GM13977 (cell line): ENCODE results near the gene ANO10.

ENCODE experiments used
- DNase-seq: peaks from one replicate; pipeline ENCODE4 v3.0.0; 2012; ENCODE audit warnings: low spot score
- CTCF ChIP-seq: IDR thresholded peaks from 2 replicates; pipeline ENCODE4 v1.5.1; 2012; ENCODE audit warnings: mild to moderate bottlenecking, control low read depth; ENCODE audit not compliant: insufficient read depth; ENCODE audit errors: extremely low read depth, missing control alignments
- in situ Hi-C: fragments of 300-500 bp; cut with MboI; formaldehyde crosslinking; loops from one replicate; pipeline ENCODE4 v1.12.0; 2022; ENCODE audit warnings: low sequenced_read_pairs, low pct_unique_long_range_greater_than_20kb, mixed read lengths, inconsistent platforms; ENCODE audit not compliant: unreplicated experiment

The ANO10 gene

DNA sequence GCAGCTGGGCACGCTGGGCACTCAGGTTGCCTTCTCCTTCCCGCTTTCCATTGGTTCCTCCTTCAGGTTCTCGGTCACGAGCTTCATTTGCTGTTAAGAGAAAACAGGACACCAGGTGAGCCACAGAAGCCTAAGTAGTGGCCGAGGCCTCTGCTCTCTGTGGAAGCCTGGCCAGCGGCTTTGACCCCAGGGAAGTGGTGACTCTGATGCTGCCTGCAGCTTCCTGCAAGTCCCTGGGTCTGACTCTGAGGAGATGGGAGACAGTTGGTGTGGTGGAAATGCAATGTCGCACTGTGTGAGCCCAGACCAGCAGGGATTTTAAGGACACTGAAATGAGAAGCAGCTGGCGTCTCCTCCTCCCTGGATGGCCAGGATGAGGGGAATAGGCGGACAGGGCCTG lies 254.9 kb downstream of the ANO10 start:
- TF ChIP-seq CTCF = no peak
- in situ Hi-C loops = no loop called here
- no peak for DNase-seq

GRCh38 chr3:43366481-43366880 lies 255.3 kb downstream of the ANO10 start:
- in situ Hi-C loops = no loop called here
- DNase-seq = no peak
- TF ChIP-seq CTCF = no peak

DNA sequence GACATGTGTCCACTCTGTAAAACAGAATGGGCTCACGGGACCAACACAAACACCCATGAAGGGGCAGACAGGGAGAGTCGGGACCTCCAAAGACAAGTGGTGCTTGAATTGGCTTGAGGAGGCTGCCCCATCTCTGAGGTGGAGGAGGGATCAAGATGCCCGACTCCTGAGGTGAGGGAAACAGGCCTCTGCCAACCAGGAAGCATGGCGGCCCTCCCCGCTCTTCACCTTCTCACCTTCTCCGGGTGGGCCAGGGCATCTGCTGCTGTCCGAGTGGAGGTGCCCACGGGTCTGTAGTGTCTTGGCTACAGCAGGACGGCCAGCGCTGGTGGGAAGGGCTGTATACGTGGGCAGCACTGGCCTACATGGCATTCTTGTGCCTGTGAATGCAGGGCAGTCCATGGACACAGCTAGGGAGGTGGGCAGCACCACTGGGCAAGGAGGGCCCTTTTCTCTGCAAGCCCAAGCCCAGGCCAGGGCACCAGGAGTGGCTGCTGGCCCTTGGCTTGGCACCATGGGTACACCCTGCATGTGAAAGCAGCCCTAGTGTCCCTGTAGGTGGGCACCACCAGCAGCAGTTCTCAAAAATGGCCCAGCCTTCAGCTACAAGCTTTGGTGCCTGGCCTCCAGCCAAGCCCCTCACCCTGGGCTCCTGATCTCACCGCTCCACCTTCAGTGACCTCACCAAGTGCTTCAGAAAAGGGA lies 256.1 kb downstream of the ANO10 start:
- in situ Hi-C loops = no loop called here
- TF ChIP-seq CTCF = no peak
- DNase-seq = no peak

DNA sequence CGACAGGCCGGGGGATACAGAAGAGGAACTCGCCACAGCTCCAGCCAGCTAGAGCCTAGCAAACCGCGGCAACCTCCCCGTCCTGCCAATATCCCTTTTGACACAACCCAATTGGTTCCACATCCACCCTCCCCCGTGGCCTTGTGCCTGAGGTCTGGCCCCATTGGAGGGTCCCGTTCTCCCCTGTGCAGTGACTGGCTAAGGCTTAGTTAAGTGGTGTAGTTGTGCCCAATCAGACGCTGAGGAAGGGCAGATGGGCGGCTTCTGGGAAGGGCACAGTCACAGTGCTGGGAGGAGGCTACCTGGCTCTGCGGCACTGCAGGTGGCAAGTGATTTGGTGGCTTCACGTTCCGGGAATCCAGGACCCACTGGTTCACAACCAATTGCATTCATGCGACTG lies 256.9 kb downstream of the ANO10 start:
- in situ Hi-C loops = no loop called here
- no peak for TF ChIP-seq CTCF
- no peak for DNase-seq

DNA sequence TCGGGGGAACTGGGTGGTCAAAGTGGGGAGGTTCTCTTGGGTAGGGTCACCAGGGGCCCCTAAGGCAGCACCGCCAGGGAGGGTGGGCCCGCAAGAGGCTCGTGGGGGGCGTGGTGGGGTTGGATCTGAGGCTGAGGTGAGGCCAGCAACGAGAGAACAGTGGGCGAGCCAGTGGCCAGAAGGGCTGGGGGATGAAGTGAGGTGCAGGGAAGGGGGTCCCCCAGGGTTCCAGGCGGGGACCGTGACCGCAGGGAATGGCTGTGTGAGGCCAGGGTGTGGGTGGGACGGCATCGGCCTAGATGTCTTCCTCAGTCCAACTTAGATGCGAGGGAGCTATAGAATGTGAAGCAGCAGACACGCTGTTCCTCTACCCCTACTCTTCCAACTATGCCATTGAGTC lies 257.3 kb downstream of the ANO10 start:
- no peak for TF ChIP-seq CTCF
- in situ Hi-C loops = no loop called here
- no peak for DNase-seq

- TF ChIP-seq CTCF = no peak
- no peak for DNase-seq
- in situ Hi-C loops = no loop called here
These were observed 258.1 kb downstream of the ANO10 start for GRCh38 chr3:43363621-43364266.
